GM20000 (cell line): ENCODE measurements around the gene UBE2O.

Source experiments
- DNase-seq: peaks from one replicate; pipeline ENCODE4 v3.0.0; 2012; ENCODE audit warnings: low spot score
- CTCF ChIP-seq: IDR thresholded peaks from 2 replicates; pipeline ENCODE4 v1.5.1; 2012; ENCODE audit warnings: mild to moderate bottlenecking, control low read depth; ENCODE audit errors: extremely low read depth, missing control alignments

Gene UBE2O

GRCh38 chr17:76357597-76358158 is 95.3 kb downstream of the UBE2O start:
- no peak for DNase-seq
- no peak for TF ChIP-seq CTCF

GRCh38 chr17:76356803-76357456 is 96.0 kb downstream of the UBE2O start:
- no peak for DNase-seq
- TF ChIP-seq CTCF: no peak

- no peak for DNase-seq
Measured at GRCh38 chr17:76354747-76355310, 98.1 kb downstream of the UBE2O start.

GRCh38 chr17:76354317-76354729 is 98.6 kb downstream of the UBE2O start:
- no peak for DNase-seq
- no peak for TF ChIP-seq CTCF

More at GRCh38 chr17:76354747-76355310, 98.1 kb downstream of the UBE2O start:
- TF ChIP-seq CTCF: no peak

GRCh38 chr17:76353599-76354316 is 99.2 kb downstream of the UBE2O start, which contains the start of gene PRPSAP1:
TSS of gene PRPSAP1 (minus strand) at chr17:76353916. CDS start at chr17:76353703, 213 bp downstream.
- TF ChIP-seq CTCF: no peak
- peak; percentile 95 for DNase-seq

- peak; percentile 67 for DNase-seq
- TF ChIP-seq CTCF: no peak
Measured at GRCh38 chr17:76353004-76353598, 99.9 kb downstream of the UBE2O start.
